ENCODE data around the gene B4GALNT2.
A peak's percentile ranks its signal among the peaks of the same experiment; 100 is the strongest.
"Not testable (repeated sequence)": the region's sequence is repeated elsewhere in the genome, so short reads cannot be mapped to it uniquely, and the experiment has no call there.

The B4GALNT2 gene

DNA sequence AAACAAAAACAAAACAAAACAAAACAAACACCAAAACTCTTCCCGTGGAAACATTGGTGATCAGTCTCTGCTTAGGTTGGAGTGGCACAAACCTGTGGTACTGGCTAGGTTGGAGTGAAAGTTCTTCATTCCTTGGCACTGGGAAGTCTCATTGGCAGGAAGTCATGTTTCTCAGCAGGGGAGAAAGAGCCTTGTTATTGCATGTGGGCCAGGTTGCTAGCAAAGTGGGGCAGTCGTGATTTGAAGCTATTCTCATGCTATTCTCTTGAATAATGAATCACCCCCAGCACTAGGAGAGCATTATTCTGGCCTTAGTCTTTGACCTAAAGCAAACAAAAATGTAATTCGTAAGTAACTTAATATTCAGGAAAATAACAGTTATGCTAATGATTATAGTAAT, 24.3 kb upstream of the B4GALNT2 start:
- Mint-ChIP-seq H3K36me3 (ENCODE audit: low read depth) (no peaks in the 10 kb centered on the region), H3K27me3 (peaks cover 16% of the 10 kb centered on the region), H3K27ac (no peak overlapping the region), H3K4me1 (ENCODE audit: low read depth) (no peaks in the 10 kb centered on the region), H3K4me3 (no peak overlapping the region), H3K9me3 (no peaks in the 10 kb centered on the region)

DNA sequence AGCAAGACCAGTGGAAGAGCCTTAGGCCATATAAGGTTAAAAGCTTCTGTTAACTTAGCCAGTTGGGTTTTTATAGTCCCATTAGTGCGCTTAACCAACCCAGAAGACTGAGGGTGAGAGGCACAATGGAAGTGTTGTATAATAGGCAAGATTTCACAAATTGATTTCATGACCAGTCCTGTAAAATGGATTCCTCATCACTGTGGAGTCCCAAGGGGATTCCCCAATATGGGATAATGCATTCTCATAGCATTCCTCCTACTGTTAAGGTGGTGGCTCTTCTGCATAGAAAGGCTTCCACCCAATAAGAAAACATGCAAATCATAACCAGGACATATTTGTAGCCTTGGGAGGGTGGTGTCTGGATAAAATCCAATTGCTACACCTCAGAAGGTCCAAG, 22.1 kb upstream of the B4GALNT2 start:
- Mint-ChIP-seq H3K27ac (no peak overlapping the region), H3K27me3 (peaks cover 21% of the 10 kb centered on the region), H3K4me3 (no peak overlapping the region)

DNA sequence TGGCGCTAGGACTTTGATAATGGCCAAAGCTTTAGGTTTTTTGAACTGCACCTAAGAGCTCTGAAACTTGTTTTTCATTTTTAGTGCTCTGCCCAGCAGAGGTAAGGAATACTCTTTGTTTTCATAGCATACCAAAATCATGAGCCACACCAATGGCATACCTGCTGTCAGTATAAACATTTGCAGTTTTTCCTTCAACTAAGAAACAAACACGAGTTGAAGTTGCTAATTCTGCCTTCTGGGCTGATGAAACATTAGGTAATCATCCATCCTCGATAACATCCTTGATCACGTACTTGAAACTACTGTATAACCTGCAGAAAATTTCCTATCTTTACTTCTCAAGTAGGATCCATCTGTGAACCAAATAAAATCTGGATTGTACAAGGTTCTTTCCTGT, 20.6 kb upstream of the B4GALNT2 start:
- no peak overlapping the region for H3K27ac Mint-ChIP-seq
- no peaks in the 10 kb centered on the region for H3K9me3 Mint-ChIP-seq
- H3K27me3 Mint-ChIP-seq = peaks cover 30% of the 10 kb centered on the region
- no peaks in the 10 kb centered on the region for H3K36me3 Mint-ChIP-seq (ENCODE audit: low read depth)
- H3K4me3 Mint-ChIP-seq = no peak overlapping the region
- H3K4me1 Mint-ChIP-seq (ENCODE audit: low read depth) = no peaks in the 10 kb centered on the region

More for the DNA sequence above, 22.1 kb upstream of the B4GALNT2 start:
- no peaks in the 10 kb centered on the region for H3K36me3 Mint-ChIP-seq (ENCODE audit: low read depth)
- H3K4me1 Mint-ChIP-seq (ENCODE audit: low read depth) = no peaks in the 10 kb centered on the region
- no peaks in the 10 kb centered on the region for H3K9me3 Mint-ChIP-seq

DNA sequence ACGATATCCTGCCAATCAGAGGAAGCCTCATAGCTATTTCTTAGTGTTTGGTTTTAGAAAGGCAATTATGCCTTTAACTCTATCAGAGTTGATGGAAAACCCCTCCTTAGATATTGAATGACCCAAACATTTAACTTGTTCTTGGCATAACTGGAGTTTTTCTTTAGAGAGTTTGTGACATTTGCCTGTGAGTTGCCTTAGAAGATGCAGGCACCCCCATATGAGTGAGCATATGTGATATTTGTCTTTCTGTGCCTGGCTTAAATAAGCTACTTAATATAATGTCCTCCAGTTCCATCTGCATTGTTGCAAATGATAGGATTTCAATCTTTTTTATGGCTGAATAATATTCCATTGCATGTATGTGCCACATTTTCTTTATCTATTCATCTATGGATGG, 19.6 kb upstream of the B4GALNT2 start:
- H3K27ac Mint-ChIP-seq = no peak overlapping the region
- H3K36me3 Mint-ChIP-seq (ENCODE audit: low read depth) = no peaks in the 10 kb centered on the region
- no peak overlapping the region for H3K4me3 Mint-ChIP-seq
- no peaks in the 10 kb centered on the region for H3K9me3 Mint-ChIP-seq
- peaks cover 35% of the 10 kb centered on the region for H3K27me3 Mint-ChIP-seq
- H3K4me1 Mint-ChIP-seq (ENCODE audit: low read depth) = no peaks in the 10 kb centered on the region

- peaks cover 39% of the 10 kb centered on the region for H3K27me3 Mint-ChIP-seq
- no peaks in the 10 kb centered on the region for H3K4me1 Mint-ChIP-seq (ENCODE audit: low read depth)
- H3K36me3 Mint-ChIP-seq (ENCODE audit: low read depth) = no peaks in the 10 kb centered on the region
- H3K27ac Mint-ChIP-seq = no peak overlapping the region
- H3K9me3 Mint-ChIP-seq = no peaks in the 10 kb centered on the region
- H3K4me3 Mint-ChIP-seq = no peak overlapping the region
Measured at GRCh38 chr17:49114703-49115102, 17.9 kb upstream of the B4GALNT2 start.

GRCh38 chr17:49117587-49118230, 14.9 kb upstream of the B4GALNT2 start:
- H3K36me3 Mint-ChIP-seq (ENCODE audit: low read depth) = no peaks in the 10 kb centered on the region
- no peak overlapping the region for H3K27ac Mint-ChIP-seq
- H3K4me3 Mint-ChIP-seq = no peak overlapping the region
- no peaks in the 10 kb centered on the region for H3K9me3 Mint-ChIP-seq
- peaks cover 47% of the 10 kb centered on the region for H3K27me3 Mint-ChIP-seq
- H3K4me1 Mint-ChIP-seq (ENCODE audit: low read depth) = no peaks in the 10 kb centered on the region

- Mint-ChIP-seq H3K27me3 (peaks cover 33% of the 10 kb centered on the region), H3K27ac (no peak overlapping the region), H3K9me3 (no peaks in the 10 kb centered on the region), H3K4me3 (no peak overlapping the region), H3K4me1 (ENCODE audit: low read depth) (no peaks in the 10 kb centered on the region), H3K36me3 (ENCODE audit: low read depth) (no peaks in the 10 kb centered on the region)
Measured at GRCh38 chr17:49120166-49120565, 12.4 kb upstream of the B4GALNT2 start.

- no peaks in the 10 kb centered on the region for H3K4me1 Mint-ChIP-seq (ENCODE audit: low read depth)
- H3K27ac Mint-ChIP-seq = no peak overlapping the region
- H3K36me3 Mint-ChIP-seq (ENCODE audit: low read depth) = no peaks in the 10 kb centered on the region
- peaks cover 23% of the 10 kb centered on the region for H3K27me3 Mint-ChIP-seq
- no peaks in the 10 kb centered on the region for H3K9me3 Mint-ChIP-seq
- no peak overlapping the region for H3K4me3 Mint-ChIP-seq
Measured at GRCh38 chr17:49121696-49122292, 10.8 kb upstream of the B4GALNT2 start.

DNA sequence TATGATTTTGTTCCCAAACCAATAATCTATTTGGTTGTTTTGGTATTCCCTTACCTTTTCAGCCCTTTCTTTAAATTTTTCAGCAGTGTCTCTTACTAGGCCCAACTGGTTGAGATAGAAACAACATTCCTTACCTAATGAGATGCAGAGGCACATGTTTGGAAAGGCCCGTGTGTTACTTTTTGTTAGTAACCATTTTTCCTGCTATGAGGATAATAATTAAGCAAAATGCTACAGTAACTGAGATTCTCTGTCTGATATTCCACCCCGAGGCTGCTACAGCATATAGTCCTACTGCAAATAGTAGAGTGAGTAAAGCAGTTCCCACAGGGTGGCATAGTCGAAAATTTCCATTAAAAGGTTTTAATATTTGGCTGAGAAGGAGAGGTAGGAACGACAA, 10.0 kb upstream of the B4GALNT2 start:
- Mint-ChIP-seq H3K4me3 (no peak overlapping the region), H3K27me3 (peaks cover 21% of the 10 kb centered on the region), H3K27ac (no peak overlapping the region), H3K4me1 (ENCODE audit: low read depth) (no peaks in the 10 kb centered on the region), H3K36me3 (ENCODE audit: low read depth) (no peaks in the 10 kb centered on the region), H3K9me3 (no peaks in the 10 kb centered on the region)

GRCh38 chr17:49123061-49123460, 9.5 kb upstream of the B4GALNT2 start:
- Mint-ChIP-seq H3K36me3 (ENCODE audit: low read depth) (no peaks in the 10 kb centered on the region), H3K4me1 (ENCODE audit: low read depth) (no peaks in the 10 kb centered on the region), H3K4me3 (no peak overlapping the region)

DNA sequence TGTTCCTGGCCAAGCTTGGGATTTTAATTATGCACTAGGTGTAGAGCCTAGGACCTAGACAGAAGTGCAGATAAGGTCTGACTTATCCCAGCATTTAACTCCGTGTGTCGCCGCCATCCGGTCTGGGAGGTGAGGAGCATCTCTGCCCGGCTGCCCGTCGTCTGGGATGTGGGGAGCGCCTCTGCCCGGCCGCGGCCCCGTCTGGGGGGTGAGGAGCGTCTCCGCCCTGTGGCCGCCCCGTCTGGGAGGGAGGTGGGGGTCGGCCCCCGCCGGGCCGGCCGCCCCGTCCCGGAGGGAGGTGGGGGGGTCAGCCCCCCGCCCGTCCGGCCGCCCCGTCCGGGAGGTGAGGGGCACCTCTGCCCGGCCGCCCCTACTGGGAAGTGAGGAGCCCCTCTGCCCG, 7.1 kb upstream of the B4GALNT2 start:
- H3K36me3 Mint-ChIP-seq (ENCODE audit: low read depth) = no peaks in the 10 kb centered on the region
- no peak overlapping the region for H3K27ac Mint-ChIP-seq
- H3K9me3 Mint-ChIP-seq = no peaks in the 10 kb centered on the region
- H3K27me3 Mint-ChIP-seq = peaks cover 28% of the 10 kb centered on the region
- no peak overlapping the region for H3K4me3 Mint-ChIP-seq
- H3K4me1 Mint-ChIP-seq (ENCODE audit: low read depth) = no peaks in the 10 kb centered on the region

More at GRCh38 chr17:49123061-49123460, 9.5 kb upstream of the B4GALNT2 start:
- Mint-ChIP-seq H3K27me3 (peaks cover 17% of the 10 kb centered on the region), H3K9me3 (no peaks in the 10 kb centered on the region), H3K27ac (no peak overlapping the region)

- H3K36me3 Mint-ChIP-seq (ENCODE audit: low read depth); H3K4me1 Mint-ChIP-seq (ENCODE audit: low read depth): not testable (repeated sequence)
Measured at GRCh38 chr17:49126183-49126859, 6.2 kb upstream of the B4GALNT2 start.

GRCh38 chr17:49129359-49129950, 3.1 kb upstream of the B4GALNT2 start:
- H3K27ac Mint-ChIP-seq; H3K36me3 Mint-ChIP-seq (ENCODE audit: low read depth); H3K9me3 Mint-ChIP-seq; H3K4me1 Mint-ChIP-seq (ENCODE audit: low read depth); H3K4me3 Mint-ChIP-seq: not testable (repeated sequence)
- H3K27me3 Mint-ChIP-seq = peaks cover 53% of the 10 kb centered on the region

More at GRCh38 chr17:49126183-49126859, 6.2 kb upstream of the B4GALNT2 start:
- H3K4me3 Mint-ChIP-seq, H3K9me3 Mint-ChIP-seq, H3K27ac Mint-ChIP-seq: not testable (repeated sequence)
- peaks cover 36% of the 10 kb centered on the region for H3K27me3 Mint-ChIP-seq

DNA sequence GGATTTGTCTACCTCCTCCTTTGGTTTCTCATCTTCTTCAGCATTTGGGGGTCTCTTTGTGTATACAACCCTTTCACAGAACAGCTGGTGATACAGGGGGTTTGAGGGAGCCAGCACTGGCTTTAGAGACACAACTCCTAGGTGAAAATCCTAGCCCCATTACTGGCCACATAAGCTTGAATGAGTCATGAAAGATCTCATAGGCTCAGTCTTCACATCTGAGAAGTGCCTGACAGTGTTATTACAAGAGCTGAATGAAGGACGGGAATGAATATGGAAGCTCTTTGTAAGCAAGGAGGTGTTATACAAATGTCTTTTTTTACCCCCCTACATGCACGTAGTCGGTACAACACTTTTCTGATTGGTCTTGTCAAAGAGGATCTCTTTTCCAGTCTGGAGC, 1.7 kb upstream of the B4GALNT2 start:
- Mint-ChIP-seq H3K36me3 (ENCODE audit: low read depth) (no peaks in the 10 kb centered on the region), H3K27me3 (peaks cover 61% of the 10 kb centered on the region), H3K9me3 (no peaks in the 10 kb centered on the region), H3K4me1 (ENCODE audit: low read depth) (peaks cover 5% of the 10 kb centered on the region), H3K27ac (no peak overlapping the region), H3K4me3 (no peak overlapping the region)

DNA sequence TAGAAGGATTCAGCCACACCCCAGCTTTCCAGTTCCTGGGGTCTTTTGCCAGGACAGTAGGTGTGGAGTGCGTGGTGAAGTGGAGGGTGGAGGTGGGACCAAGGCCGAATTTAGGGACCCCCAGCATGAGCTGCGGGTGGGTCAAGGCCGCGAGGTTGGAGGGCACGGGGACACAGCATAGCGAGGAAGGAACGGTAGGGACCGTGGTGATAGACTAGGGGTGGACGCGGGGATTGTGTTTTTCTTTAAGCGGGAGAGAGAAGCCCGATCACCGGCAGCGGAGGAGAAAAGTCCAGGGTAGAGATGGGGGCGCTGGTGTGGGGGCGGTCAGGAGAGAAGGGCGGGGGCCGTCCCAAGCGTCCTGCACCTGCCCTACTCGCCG, 261 bp upstream of the B4GALNT2 start:
- peaks cover 61% of the 10 kb centered on the region for H3K27me3 Mint-ChIP-seq
- H3K36me3 Mint-ChIP-seq (ENCODE audit: low read depth) = no peaks in the 10 kb centered on the region
- no peak overlapping the region for H3K27ac Mint-ChIP-seq
- H3K4me3 Mint-ChIP-seq = peak overlapping the region; percentile 56
- H3K9me3 Mint-ChIP-seq = no peaks in the 10 kb centered on the region
- H3K4me1 Mint-ChIP-seq (ENCODE audit: low read depth) = peaks cover 5% of the 10 kb centered on the region

Data from stimulated activated naive CD8-positive, alpha-beta T cell treated with anti-CD3 and anti-CD28 coated beads, Interleukin-15, Interleukin-2, amounts not matched to agents 100 ng/mL and 50 ng/mL, for 24 hours (primary cell).